ENCODE data around the gene VSIR.
A peak's percentile ranks its signal among the peaks of the same experiment; 100 is the strongest.

Gene VSIR

DNA sequence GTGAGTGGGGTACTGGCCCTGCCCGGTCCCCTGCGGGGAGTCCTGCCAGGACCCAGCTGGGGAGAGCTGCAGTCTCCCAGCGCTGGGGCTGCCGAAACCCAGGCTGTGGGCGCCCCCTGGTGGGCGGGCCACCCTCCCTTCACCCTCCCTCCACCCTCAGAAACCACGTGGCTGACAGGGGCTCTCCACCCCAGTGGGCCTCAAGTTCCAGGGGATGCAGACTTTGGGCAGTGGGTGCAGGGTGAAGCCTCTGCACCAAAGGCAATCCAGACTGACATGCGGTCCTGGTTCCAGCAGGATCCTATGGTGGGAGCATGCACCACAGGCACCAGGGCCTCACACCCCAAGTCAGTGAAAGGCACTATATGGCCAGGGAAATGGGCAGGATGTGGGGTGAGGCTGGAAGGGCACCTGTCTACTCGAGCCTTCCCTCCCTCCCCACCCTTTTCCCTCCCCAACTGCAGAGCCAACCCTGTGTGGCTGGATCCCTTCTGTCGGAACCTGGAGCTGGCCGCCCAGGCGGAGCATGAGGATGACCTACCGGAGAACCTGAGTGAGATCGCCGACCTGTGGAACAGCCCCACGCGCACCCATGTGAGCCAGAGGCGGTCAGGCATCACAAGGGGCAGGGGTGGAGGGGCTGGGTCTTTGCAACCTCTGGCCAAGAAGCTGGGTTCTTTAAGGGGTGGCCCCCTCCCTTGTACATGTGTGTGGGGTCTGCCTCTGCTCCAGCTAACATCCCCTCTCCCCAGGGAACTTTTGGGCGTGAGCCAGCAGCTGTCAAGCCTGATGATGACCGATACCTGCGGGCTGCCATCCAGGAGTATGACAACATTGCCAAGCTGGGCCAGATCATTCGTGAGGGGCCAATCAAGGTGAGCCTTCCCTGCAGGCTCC lies 38.9 kb upstream of the VSIR start:
- no peak overlapping the region for H3K4me3 ChIP-seq (ENCODE audit: low read length)
- TF ChIP-seq, protein P1, sequence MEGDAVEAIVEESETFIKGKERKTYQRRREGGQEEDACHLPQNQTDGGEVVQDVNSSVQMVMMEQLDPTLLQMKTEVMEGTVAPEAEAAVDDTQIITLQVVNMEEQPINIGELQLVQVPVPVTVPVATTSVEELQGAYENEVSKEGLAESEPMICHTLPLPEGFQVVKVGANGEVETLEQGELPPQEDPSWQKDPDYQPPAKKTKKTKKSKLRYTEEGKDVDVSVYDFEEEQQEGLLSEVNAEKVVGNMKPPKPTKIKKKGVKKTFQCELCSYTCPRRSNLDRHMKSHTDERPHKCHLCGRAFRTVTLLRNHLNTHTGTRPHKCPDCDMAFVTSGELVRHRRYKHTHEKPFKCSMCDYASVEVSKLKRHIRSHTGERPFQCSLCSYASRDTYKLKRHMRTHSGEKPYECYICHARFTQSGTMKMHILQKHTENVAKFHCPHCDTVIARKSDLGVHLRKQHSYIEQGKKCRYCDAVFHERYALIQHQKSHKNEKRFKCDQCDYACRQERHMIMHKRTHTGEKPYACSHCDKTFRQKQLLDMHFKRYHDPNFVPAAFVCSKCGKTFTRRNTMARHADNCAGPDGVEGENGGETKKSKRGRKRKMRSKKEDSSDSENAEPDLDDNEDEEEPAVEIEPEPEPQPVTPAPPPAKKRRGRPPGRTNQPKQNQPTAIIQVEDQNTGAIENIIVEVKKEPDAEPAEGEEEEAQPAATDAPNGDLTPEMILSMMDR (conservative IDR thresholded peaks at IDR 0.05; ENCODE audit: low read length): peak; percentile 83
- peak; percentile 43 for DNase-seq (ENCODE audit: low read depth)

DNA sequence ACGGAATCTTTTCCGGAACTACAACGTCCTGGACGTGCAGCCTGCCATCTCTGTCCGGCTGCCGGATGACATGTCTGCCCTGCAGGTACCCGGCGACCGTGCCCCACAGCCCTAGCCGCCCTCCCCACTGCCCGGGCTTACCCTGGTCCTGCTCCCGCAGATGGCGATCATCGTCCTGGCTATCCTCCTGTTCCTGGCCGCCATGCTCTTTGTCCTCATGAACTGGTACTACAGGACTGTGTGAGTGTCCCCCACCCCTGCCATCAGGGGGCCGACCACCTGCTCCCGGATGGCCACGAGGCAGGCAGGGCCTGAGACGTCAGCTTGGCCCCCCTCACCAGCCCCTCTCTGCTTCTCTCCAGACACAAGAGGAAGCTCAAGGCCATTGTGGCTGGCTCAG lies 38.0 kb upstream of the VSIR start:
- no peak for DNase-seq (ENCODE audit: low read depth)
- TF ChIP-seq, protein P1 (conservative IDR thresholded peaks at IDR 0.05; ENCODE audit: low read length): no peak
- H3K4me3 ChIP-seq (ENCODE audit: low read length): no peak overlapping the region

DNA sequence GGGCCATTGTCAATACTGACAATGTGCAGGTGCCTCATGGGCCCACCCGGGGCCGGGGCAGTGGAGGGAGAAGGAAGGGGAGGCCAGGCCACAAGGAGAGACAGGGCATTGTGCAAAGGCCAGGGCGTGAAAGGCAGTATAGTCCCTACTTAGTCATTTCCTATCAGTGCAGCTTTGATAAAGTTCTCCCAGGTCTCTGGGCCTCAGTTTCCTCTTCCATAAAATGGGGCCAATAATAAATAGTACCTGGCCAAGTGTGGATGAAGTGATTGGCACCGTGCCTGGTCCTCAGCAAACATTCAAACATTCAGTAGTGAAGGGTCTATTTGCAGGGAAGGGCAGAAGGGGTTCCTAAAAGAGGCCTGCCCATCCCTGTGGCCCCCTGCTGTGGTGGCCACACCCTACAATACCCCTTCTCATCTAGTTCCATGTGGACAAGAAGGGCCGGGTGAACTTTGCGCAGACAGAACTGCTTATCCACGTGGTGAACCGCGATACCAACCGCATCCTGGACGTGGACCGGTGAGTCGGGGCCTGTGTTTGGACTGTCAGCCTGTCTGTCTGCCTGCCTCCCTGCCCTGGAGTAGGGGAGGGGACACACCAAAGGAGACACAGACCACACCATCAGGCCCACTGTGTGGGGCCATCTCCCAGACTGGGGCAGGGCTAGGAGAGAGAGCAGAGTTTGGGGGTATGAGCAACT lies 36.9 kb upstream of the VSIR start:
- H3K4me3 ChIP-seq (ENCODE audit: low read length): no peak overlapping the region
- no peak for DNase-seq (ENCODE audit: low read depth)

DNA sequence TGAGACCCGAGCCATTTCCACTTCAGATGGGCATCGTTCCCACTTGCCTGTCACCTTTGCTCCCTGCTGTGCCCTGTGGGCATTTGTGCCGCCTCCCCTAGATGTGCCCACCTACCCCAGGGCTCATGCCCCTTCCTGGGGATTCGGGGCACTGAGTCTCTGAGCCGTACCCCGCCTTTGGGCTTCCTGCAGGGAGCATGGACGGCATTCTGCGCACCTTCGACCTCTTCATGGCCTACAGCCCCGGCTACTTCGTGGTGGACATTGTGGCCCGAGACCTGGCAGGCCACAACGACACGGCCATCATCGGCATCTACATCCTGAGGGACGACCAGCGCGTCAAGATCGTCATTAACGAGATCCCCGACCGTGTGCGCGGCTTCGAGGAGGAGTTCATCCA lies 36.3 kb upstream of the VSIR start:
- DNase-seq (ENCODE audit: low read depth): no peak
- TF ChIP-seq, protein P1 (conservative IDR thresholded peaks at IDR 0.05; ENCODE audit: low read length): no peak

More for the DNA sequence above, 36.9 kb upstream of the VSIR start:
- TF ChIP-seq, protein P1 (conservative IDR thresholded peaks at IDR 0.05; ENCODE audit: low read length): no peak

DNA sequence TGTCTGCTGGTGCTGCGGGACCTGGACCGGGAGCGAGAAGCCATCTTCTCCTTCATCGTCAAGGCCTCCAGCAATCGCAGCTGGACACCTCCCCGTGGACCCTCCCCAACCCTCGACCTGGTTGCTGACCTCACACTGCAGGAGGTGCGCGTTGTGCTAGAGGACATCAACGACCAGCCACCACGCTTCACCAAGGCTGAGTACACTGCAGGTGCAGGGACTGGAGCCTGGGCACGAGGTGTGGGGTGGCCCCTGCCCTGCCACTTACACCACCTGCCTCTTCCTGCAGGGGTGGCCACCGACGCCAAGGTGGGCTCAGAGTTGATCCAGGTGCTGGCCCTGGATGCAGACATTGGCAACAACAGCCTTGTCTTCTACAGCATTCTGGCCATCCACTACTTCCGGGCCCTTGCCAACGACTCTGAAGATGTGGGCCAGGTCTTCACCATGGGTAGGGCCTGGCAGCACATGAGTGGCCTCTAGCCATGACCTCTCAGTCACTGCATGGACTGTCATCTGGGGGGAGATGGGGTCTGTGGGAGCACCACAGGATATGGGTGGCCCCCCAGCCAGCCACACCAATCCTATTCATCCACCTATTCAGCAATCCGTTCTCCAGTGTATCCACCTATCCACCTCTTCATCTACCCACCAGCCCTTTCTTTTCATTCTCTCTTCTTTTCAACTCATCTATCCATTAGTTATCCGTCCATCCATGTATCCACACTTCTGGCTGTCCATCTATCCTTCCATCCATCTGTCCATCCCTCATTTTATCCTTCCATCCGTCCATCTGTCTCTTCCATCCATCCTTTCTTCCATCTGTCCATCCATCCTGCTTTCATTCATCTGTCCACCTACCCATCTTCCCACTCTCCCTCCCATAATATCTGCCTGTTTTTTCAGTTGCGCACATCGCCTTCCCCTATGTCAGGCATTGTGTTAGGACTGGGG lies 34.5 kb upstream of the VSIR start:
- no peak for DNase-seq (ENCODE audit: low read depth)
- TF ChIP-seq, protein P1 (conservative IDR thresholded peaks at IDR 0.05; ENCODE audit: low read length): no peak
- H3K4me3 ChIP-seq (ENCODE audit: low read length): no peak overlapping the region

More for the DNA sequence above, 36.3 kb upstream of the VSIR start:
- no peak overlapping the region for H3K4me3 ChIP-seq (ENCODE audit: low read length)

DNA sequence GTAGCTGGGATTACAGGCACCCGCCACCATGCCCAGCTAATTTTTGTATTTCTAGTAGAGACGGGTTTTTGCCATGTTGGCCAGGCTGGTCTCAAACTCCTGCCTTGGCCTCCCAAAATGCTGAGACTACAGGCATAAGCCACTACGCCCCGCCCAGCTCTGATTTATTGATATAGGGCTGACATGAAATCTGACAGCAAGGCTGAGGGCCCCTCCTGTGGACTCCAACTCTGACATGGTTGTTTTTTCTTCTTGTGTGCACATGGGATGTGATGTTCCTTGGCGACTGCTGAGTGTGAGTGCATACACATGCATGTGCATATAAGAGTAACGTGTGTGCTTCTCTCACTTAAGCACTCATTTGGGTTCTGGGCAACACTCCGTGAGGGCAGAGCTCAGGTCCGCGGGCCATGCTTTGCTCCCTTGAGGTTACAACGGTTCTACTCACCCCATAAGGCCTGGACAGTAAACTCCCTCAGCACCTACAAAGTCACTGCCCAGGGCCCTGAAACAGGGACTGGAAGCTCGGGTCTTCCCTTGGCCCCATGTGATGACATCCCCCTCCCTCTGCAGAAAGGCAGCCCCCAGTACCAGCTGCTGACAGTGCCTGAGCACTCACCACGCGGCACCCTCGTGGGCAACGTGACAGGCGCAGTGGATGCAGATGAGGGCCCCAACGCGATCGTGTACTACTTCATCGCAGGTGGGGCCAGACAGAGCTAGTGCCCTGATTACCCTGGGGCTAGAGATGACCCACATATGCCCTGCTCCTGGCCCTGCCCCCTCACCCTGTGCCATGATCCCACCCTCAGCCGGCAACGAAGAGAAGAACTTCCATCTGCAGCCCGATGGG lies 33.6 kb upstream of the VSIR start:
- no peak for DNase-seq (ENCODE audit: low read depth)
- H3K4me3 ChIP-seq (ENCODE audit: low read length): no peak overlapping the region
- TF ChIP-seq, protein P1 (conservative IDR thresholded peaks at IDR 0.05; ENCODE audit: low read length): no peak

All from AG10803 (cell line).